ENCODE data around the gene FMNL3.

GRCh38 chr12:49706351-49707127 is 666 bp downstream of the FMNL3 start:
- no peak for TF ChIP-seq RAD21 (IDR thresholded peaks at IDR 0.05; ENCODE audit: low read depth)
- TF ChIP-seq MAX (IDR thresholded peaks at IDR 0.05) = no peak
- TF ChIP-seq YY1 (IDR thresholded peaks at IDR 0.05; ENCODE audit: low read depth) = no peak
- TF ChIP-seq CEBPB (IDR thresholded peaks at IDR 0.05) = no peak
- no peak for TF ChIP-seq FOXM1 (IDR thresholded peaks at IDR 0.05; ENCODE audit: borderline replicate concordance, low read depth)
- TF ChIP-seq TCF12 (IDR thresholded peaks at IDR 0.05; ENCODE audit: low read depth) = no peak
- no peak for TF ChIP-seq USF1 (IDR thresholded peaks at IDR 0.05)
- no peak; the same call in 1 of the 2 replicates for TF ChIP-seq ZBTB7A (IDR thresholded peaks at IDR 0.05; ENCODE audit: low read depth)
- TF ChIP-seq TAF1 (IDR thresholded peaks at IDR 0.05; ENCODE audit: low read depth) = no peak
- TF ChIP-seq REST (IDR thresholded peaks at IDR 0.05; ENCODE audit: low read depth) = no peak
- TF ChIP-seq EP300 (IDR thresholded peaks at IDR 0.05; ENCODE audit: borderline replicate concordance) = no peak
- no peak for TF ChIP-seq CREB1 (IDR thresholded peaks at IDR 0.05; ENCODE audit: low read depth)

Measured in Ishikawa (cell line).